Spleen (tissue), 7 donors: ENCODE data around the gene INTS1.

Source experiments
- CTCF ChIP-seq, 11 experiments: fragments of 200-600 bp in 7 of 11; fragments of 450-650 bp in 4 of 11; sonication (generic) in 4 of 11; IDR thresholded peaks in 8 of 11; conservative IDR thresholded peaks in 3 of 11; 1 replicate in 7 of 11; 2 replicates in 4 of 11; pipeline versions ENCODE4 v1.4.0 to v1.8.0; 2016 to 2021; ENCODE audit warnings: antibody characterized with exemption in 11 of 11, inconsistent platforms in 4 of 11, mild to moderate bottlenecking in 1 of 11
- POLR2AphosphoS5 ChIP-seq, 3 donors: sonication (generic); formaldehyde crosslinking; IDR thresholded peaks; one replicate each; pipeline ENCODE4 v1.5.1; 2017; ENCODE audit warnings: antibody characterized with exemption in 3 of 3
- donor health status: DM: no; HTN: no; CAD: no; lungs with moderate emphysema.
- donor health status: DM: no; HTN: no; CAD: no.
- donor health status: DM: no; HTN: no; CAD: no.

- TF ChIP-seq CTCF (IDR thresholded peaks at IDR 0.05 in 8 of 11, conservative IDR thresholded peaks at IDR 0.05 in 3 of 11) (no peak), POLR2AphosphoS5 (IDR thresholded peaks at IDR 0.05) (no peak)
Observed at GRCh38 chr7:1459920-1460820, 44.0 kb downstream of the INTS1 start.
